HT1080 (cell line): ENCODE measurements around the gene QRICH2. TPM values are rescaled to one million over a fixed set of nuclear protein-coding genes. Genes with fewer than 3 reads are reported as not detected.
A peak's percentile ranks its signal among the peaks of the same experiment; 100 is the strongest.
"Not testable (repeated sequence)": the region's sequence is repeated elsewhere in the genome, so short reads cannot be mapped to it uniquely, and the experiment has no call there.

Experiments used
- DNase-seq: peaks from one replicate; pipeline ENCODE4 v3.0.0-alpha.2; 2015; ENCODE audit warnings: low read depth
- polyA plus RNA-seq, 2 experiments: library from polyadenylated mRNA; depleted of rRNA; stranded (reverse); fragments of >200 nt; gene quantifications; 2 replicates each; pipeline ENCODE4 v1.2.3, GENCODE V29; 2015
- total RNA-seq: library from RNA; depleted of rRNA; stranded (reverse); fragments of >200 nt; shearing (Covaris generic); gene quantifications from 2 replicates; pipeline ENCODE4 v1.2.3, GENCODE V29; 2014; rRNA removed

QRICH2 gene, protein sequence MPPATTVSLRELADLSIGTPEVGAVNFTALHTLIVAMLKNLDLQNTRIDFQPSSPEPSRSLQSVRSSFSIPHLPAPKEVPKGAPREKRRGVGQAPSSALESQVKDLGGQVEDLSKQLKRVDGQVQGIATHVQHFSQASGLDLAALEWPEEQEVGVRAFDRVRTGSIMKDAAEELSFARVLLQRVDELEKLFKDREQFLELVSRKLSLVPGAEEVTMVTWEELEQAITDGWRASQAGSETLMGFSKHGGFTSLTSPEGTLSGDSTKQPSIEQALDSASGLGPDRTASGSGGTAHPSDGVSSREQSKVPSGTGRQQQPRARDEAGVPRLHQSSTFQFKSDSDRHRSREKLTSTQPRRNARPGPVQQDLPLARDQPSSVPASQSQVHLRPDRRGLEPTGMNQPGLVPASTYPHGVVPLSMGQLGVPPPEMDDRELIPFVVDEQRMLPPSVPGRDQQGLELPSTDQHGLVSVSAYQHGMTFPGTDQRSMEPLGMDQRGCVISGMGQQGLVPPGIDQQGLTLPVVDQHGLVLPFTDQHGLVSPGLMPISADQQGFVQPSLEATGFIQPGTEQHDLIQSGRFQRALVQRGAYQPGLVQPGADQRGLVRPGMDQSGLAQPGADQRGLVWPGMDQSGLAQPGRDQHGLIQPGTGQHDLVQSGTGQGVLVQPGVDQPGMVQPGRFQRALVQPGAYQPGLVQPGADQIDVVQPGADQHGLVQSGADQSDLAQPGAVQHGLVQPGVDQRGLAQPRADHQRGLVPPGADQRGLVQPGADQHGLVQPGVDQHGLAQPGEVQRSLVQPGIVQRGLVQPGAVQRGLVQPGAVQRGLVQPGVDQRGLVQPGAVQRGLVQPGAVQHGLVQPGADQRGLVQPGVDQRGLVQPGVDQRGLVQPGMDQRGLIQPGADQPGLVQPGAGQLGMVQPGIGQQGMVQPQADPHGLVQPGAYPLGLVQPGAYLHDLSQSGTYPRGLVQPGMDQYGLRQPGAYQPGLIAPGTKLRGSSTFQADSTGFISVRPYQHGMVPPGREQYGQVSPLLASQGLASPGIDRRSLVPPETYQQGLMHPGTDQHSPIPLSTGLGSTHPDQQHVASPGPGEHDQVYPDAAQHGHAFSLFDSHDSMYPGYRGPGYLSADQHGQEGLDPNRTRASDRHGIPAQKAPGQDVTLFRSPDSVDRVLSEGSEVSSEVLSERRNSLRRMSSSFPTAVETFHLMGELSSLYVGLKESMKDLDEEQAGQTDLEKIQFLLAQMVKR (N-terminal part only)
- total RNA-seq: 1.5 and 1.6 TPM in 2 replicates
- 0.08 and 0.15 TPM in 2 replicates for polyA plus RNA-seq (2015; cell fraction: cytosol; rRNA removed)
- 1.1 and 1.5 TPM in 2 replicates for polyA plus RNA-seq (2015; cell fraction: nucleus; rRNA removed)

DNA sequence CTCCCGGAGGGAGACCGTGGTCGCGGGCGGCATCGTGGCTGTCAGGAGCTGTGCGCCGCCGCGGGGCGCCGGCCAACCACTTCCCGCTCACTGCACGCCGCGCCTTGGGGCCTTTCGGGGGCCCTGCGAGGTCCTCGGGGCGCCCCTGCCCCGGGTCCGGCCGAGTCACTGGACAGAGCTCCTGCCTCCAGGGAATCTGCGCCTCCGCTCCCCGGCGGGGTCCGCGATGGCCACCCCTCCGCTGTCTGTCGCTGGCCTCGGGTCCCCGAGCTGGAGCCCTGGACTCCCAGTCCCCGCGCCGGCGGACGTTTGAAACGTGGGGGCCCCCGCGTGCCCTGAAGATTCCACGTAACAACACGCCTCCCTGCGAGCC, at the start of gene QRICH2:
Gene QRICH2 (minus strand): TSS at position 311 of the 373 bp plus-strand sequence. CDS start 278 bp downstream, at position 33.
- no peak for DNase-seq

DNA sequence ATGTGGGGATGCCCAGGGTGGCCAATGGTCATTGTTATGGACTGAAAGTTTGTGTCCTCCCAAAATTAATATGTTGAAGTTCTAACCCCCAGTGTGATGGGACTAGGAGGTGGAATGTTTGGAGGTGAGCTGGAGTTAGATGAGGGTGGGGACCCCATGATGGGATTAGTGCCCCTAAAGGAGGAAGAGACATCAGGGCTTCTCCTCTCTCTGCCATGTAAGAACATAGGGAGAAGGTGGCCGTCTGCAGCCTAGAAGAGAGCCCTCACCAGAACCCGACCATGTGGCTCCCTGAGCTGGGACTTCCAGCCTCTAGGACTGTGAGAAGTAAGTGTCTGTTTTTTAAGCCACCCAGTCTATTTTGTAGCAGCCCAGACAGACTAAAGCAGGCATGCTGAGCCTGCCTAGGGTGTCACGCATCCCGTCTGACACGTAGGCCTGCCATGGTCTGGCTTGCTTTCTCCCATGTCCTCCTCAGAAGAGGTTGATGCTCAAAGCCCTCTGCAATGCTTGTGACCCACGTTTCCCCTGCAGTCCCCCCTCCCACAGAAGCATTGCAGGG, 49.6 kb upstream of the QRICH2 start:
- DNase-seq: peak; percentile 17

DNA sequence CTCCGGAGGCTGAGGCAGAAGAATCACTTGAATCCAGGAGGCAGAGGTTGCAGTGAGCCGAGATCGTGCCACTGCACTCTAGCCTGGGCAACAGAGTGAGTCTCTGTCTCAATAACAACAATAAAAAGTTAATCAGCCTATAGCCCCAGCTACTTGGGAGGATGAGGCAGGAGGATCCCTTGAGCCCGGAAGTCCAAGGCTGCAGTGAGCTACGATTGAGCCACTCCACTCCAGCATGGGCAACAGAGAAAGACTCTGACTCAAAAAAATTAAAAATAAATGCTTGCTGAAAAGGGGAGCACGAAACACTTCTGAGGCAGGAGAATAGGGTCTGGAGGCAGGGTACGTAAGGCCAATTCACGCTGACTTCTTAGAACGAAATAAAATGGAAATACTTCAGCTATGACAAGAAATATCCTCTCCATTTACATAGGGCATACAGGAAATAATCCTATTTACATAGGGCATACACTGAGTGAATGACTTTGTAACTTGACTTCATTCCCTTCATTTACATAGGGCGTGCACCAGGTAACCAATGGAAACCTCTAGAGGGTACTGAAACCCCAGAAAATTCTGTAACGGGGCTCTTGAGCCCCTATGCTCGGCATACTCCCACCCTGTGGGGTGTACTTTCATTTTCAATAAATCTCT, 48.9 kb upstream of the QRICH2 start:
- DNase-seq: no peak

DNA sequence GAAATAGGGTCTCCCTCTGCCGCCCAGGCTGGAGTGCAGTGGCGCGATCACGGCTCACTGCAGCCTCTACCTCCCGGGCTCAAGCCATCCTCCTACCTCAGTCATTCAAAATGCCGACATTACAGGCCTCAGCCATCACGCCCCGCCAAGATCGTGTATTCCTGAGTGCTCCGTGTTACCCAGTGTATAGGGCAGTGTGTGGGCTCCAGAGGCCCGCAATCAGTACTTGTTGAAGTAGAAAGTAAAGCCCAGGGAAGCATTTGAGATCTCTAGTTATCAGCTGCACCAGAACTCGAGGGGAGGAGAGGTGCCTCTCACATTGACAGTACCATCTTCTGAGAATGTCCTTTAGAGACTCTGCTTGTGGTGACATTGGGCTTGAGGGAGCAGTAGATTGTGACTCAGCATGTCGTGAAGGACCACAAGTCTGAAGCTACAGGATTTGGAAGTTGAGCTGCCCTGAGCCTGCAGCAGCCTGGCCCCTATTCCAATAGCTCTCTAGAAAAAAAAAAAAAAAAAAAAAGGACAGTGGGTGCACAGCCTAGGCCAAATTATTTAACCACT, 46.8 kb upstream of the QRICH2 start:
- DNase-seq: peak; percentile 36

DNA sequence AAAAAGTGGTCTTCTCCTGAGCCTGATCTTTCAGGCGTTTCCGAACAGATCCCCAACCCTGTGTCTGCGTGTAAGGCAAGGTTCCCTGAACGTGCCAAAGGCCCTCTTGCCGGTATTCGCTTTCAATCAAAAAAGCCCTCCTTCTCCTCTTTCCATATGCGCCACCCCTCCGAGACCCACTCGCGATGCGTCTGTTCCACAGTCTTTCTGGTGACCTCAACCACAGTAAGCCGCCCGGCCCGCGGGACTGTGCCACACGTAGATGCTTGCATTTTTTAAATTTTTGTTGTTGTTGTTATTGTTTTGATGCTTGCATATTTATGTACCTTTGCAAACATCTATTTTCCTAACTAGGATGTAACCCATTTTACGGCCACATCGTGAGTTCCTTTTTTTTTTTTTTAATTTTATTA, 46.2 kb upstream of the QRICH2 start:
- DNase-seq: no peak

DNA sequence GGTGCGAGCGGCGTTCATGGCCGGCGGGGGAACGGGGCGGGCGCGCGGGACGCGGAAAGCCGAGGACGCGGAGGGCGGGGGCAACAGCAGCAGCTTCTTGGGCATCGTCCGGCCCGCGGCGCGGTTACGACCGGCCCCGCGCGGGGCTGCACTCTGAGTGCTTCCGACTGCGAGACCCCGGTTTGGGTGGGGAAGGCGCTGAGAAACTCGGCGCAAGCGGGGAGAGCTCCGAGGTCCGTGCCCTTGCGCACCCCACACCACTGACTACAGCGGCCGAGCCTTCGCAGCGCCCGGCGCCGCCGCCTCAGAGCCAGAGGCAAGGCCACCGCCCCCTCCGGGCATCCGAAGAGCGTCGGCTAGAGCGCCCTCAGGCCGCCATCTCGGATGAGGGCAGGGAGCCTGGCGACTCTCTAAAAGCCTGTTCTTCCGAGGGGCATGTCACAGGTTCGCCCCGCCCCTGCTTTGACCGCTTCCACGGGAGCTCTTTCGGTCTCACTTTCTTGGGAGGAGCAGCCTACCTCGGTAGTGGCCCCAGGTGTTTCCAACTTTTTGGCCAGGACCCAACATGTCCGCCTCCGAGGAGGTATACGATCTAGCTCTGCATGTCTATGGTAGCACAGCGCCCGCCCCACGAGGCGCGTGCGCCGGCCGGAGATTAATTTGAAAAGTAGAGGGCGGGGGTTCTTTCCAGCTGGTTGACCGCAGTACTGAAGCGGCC, 45.7 kb upstream of the QRICH2 start, which contains the start of gene PRPSAP1:
Gene PRPSAP1 (minus strand): TSS at position 318 of the 718 bp plus-strand sequence. CDS start 213 bp downstream, at position 105.
- DNase-seq: peak; percentile 89

DNA sequence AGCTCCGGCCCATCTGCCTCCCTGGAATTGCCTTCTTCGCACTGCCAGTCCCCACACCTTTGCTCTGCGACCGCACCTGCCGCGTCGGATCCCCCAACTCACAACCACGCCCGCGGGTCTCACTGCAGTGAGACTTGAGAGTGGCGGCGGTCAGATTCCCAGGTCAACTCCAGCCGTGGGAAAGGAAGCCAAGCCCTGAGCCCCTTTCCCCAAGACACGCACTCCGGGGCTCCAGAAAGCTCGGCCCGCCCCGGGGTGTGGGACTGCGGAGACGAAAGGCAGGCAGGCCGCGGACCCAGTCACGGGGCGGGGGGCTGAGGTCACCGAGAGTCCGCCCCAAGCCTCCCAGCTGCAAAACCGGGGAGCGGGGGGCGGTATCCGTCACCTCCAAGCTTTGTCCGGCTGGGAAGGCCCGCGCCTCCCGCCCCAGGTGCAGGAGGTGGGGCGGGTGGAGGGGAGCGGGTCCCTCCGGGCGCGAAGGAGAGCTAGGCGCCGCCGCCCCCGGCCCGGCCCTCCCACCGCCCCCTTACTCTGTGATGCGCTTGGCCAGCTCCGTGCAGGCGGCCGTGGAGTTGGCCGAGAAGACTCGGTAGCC, 45.0 kb upstream of the QRICH2 start:
- no peak for DNase-seq

DNA sequence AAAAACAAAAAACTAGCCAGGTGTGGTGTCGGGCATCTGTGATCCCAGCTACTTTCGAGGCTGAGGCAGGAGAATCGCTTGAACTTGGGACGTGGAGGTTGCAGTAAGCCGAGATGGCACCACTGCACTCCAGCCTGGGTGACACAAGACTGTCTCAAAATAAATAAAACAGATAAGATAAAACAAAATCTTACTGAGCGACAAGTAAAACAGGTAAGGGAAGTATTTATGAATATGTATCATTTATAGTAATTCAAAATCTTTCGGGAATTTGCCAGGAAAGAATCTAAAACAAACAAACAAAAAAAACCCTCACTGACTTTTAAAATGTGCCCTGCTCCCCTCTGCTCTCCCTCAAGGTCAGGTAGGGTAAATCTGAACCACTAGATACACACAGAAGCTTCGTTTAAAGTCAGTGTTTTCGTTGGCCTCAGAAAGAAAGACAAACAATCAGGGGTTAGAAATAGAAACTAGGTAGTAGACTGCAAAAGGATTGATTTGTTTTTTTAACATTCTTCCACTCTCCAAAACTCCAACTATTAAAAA, 43.5 kb upstream of the QRICH2 start:
- no peak for DNase-seq

DNA sequence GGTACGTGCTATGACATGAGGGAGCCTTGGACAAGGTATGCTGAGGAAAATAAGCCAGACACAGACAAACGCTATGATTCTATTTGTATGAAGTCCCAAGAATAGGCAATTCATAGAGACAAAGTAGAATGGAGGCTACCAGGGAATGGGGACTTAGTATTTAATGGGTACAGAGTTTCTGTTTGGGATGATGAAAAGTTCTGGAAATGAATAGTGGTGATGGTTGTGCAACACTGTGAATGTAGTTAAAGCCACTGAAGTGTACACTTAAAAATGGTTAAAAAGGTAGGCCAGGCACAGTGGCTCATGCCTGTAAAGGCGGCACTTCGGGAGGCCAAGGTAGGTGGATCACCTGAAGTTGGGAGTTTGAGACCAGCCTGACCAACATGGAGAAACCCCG, 42.4 kb upstream of the QRICH2 start:
- no peak for DNase-seq

DNA sequence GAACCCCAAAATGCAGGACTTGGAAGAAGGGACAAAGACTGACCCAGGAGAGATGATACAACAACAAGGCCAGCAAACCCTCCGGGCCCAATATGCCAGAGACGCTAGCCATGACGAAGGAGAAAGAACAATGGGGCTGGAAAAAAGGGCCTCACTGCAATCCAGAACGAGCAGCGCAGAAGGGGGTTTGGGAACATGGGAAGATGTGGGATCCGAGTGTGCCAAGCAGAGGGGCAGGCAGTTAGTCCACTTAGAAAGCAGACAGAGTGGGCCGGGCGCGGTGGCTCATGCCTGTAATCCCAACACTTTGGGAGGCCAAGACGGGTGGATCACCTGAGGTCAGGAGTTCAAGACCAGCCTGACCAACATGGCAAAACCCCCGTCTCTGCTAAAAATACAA, 38.9 kb upstream of the QRICH2 start:
- not testable (repeated sequence) for DNase-seq

DNA sequence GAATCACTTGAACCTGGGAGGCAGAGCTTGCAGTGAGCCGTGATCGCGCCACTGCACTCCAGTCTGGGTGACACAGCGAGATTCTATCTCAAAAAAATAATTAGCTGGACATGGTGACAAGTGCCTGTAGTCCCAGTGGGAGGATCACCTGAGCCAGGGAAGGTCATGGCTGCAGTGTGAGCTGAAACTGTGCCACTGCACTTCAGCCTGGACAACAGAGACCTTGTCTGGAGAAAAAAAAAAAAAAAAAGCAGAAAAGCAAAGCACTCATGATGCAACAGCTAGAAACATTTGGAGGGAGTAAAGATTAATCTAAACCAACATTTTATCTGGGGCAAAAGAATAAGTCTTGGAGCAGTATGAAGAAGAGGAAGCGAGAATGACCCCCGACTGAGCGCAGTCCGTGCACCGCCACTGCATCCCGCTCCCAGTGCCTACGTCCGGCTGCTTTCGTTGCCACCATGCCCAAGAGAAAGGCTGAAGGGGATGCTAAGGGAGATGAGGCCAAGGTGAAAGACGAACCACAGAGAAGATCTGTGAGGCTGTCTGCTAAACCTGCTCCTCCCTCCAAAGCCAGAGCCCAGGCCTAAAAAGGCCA, 37.4 kb upstream of the QRICH2 start:
- no peak for DNase-seq

DNA sequence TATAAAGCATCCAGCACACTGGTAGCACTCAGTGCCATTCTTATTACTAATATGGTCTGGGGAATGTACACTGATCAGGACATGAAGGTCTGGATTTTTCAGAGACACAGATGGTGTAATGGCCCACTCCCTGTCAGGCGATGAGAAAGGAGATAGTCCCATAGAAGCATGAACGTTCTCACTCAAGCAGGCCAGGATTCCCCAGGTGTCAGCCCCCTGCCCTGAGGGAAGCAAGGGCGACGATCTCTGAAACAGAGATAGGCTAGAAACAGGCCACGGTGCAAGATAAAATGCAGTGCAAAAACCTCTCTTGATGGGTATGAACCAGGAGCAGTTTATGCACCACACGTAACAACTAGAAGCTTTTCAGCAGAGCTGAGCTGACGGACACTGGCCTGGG, 35.0 kb upstream of the QRICH2 start:
- no peak for DNase-seq

DNA sequence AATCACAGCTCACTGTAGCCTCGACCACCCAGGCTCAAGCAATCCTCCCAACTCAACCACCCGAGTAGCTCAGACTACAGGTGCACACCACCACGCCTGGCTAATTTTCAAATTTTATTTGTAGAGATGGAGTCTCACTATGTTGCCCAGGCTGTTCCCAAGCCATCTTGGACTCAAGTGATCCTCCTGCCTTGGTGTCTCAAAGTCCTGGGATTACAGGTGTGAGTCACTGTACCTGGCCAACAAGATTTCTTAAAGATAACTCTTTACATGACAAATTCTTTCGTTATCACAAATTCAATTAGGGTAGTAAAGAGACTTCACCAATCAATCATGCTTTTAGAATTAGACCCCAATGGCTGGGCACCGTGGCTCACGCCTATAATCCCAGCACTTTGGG, 33.2 kb upstream of the QRICH2 start:
- DNase-seq: no peak

DNA sequence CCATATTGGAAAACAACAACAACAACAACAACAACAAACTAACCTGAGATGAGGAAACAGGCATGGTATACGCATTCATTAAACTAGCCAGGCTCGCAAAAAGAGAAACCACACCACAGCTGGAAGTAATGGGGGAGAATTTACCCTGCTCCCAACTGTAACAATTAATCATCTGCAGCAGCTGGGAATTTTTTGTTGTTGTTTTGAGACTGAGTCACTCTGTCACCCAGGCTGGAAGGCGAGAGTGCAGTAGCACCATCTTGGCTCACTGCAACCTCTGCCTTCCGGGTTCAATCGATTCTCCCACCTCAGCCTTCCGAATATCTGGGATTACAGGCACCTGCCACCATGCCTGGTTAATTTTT, 29.3 kb upstream of the QRICH2 start:
- DNase-seq: peak; percentile 21

DNA sequence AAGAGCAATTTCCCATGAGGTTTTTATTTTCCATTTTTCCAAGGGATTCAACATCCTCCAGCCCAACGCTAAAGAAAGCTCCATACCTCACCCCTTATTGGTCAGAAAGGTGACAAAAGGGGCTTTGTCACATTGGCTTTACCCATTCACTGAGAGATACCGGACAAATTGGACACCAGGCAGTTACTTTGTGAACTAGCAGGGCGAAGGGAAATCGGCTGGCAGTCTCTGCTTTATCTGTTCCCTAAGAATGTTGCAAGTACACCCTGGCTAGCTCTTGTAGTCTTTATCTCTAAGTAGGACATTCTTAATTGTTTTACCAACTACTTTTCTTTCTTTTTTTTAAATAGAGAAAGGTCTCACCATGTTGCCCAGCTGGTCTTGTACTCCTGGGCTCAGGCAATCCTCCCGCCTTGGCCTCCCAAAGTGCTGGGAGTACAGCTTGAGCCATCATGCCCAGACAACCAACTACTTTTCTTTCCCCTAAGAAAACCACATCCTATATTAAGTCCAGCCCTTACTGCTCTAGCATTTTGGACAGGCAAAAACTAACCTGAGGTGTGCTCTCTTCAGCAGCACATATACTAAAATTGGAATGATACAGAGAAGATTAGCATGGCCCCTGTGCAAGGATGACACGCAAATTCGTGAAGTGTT, 28.8 kb upstream of the QRICH2 start:
- DNase-seq: no peak

DNA sequence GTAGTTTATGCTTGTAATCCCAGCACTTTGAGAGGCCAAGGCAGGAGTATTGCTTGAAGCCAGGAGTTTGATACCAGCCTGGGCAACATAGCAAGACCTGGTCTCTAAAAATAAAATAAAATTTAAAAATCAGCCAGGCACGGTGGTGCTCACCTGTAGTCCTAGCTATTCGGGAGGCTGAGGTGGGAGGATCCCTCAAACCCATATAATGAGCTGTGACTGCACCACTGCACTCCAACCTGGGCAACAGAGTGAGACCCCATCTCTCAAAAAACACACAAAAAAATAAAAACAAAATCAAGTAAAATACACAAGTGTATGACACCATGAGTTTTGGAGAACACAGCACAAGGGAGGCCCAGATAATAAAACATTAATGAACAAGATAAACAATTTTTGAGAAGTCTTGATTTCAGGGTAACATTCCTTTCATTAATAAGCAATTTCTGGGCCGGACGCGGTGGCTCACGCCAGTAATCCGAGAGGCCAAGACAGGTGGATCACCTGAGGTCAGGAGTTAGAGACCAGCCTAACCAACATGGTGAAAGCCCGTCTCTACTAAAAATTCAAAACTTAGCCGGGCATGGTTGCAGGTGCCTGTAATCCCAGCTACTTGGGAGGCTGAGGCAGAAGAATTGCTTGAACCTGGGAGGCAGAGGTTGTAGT, 27.8 kb upstream of the QRICH2 start:
- no peak for DNase-seq
